SK-N-SH (cell line): ENCODE data around the gene PDZD2. TPM values are rescaled to one million over a fixed set of nuclear protein-coding genes. Genes with fewer than 3 reads are reported as not detected.

Experiments
- CTCF ChIA-PET: fragments of 300-600, 350-600 bp; formaldehyde crosslinking; extraction: SDS; loops from one replicate; lab custom pipeline; 2021; lab: Yijun Ruan, JAX
- POLR2A ChIA-PET: fragments of 350-600 bp; sonication (Branson Sonifier 250); formaldehyde crosslinking; extraction: SDS; loops from one replicate; lab custom pipeline; 2020; ENCODE audit warnings: antibody characterized with exemption, inconsistent platforms; lab: Yijun Ruan, JAX
- DNase-seq: peaks from one replicate; pipeline ENCODE4 v3.0.0; 2012
- H2AFZ ChIP-seq: fragments of 200-600 bp; sonication (generic); 2 replicates; pipeline ENCODE4 v1.8.1; 2016; ENCODE audit warnings: antibody characterized with exemption, mild to moderate bottlenecking, low read depth
- H3F3A ChIP-seq: fragments of 200-600 bp; sonication (generic); replicated peaks from 2 replicates; pipeline ENCODE3; 2016; ENCODE audit warnings: antibody characterized with exemption, mild to moderate bottlenecking; ENCODE audit not compliant: insufficient read depth
- H3K27ac ChIP-seq, 2 experiments: fragments of 200-500 bp in 1 of 2; fragments of 200-600 bp in 1 of 2; sonication (Bioruptor generic) in 1 of 2; sonication (generic), shearing (Covaris generic) in 1 of 2; 2 replicates each; pipeline versions ENCODE4 v1.5.1 to v1.6.1; 2014 to 2016; ENCODE audit warnings: low read depth in 2 of 2, inconsistent platforms in 1 of 2, low read length in 1 of 2, mild to moderate bottlenecking in 1 of 2, mixed read lengths in 1 of 2
- H3K27me3 ChIP-seq: fragments of 200-600 bp; sonication (generic), shearing (Covaris generic); 2 replicates; pipeline ENCODE4 v1.6.1; 2016; ENCODE audit warnings: mixed run types; ENCODE audit not compliant: insufficient read depth
- H3K36me3 ChIP-seq, 2 experiments: fragments of 200-500 bp in 1 of 2; fragments of 200-600 bp in 1 of 2; sonication (Bioruptor generic) in 1 of 2; sonication (generic) in 1 of 2; replicated peaks in 1 of 2; 2 replicates each; pipeline versions ENCODE3 to v1.5.1; 2014 to 2016; ENCODE audit warnings: low read length in 1 of 2, mild to moderate bottlenecking in 1 of 2; ENCODE audit not compliant: insufficient read depth in 2 of 2, control insufficient read depth in 1 of 2
- H3K4me1 ChIP-seq, 2 experiments: fragments of 200-500 bp in 1 of 2; fragments of 200-600 bp in 1 of 2; sonication (Bioruptor generic) in 1 of 2; sonication (generic), shearing (Covaris generic) in 1 of 2; 2 replicates each; pipeline versions ENCODE4 v1.5.1 to v1.6.1; 2014 to 2016; ENCODE audit warnings: low read depth in 1 of 2, low read length in 1 of 2, mixed run types in 1 of 2; ENCODE audit not compliant: insufficient read depth in 2 of 2, control insufficient read depth in 1 of 2
- H3K4me2 ChIP-seq: fragments of 200-600 bp; sonication (generic), shearing (Covaris generic); 2 replicates; pipeline ENCODE4 v1.6.1; 2017; ENCODE audit warnings: mixed run types
- H3K4me3 ChIP-seq, 2 experiments: fragments of 200-500 bp in 1 of 2; fragments of 200-600 bp in 1 of 2; sonication (Bioruptor generic) in 1 of 2; sonication (generic), shearing (Covaris generic) in 1 of 2; 2 replicates each; pipeline versions ENCODE4 v1.5.1 to v1.8.1; 2014 to 2016; ENCODE audit warnings: low read depth in 2 of 2, inconsistent platforms in 1 of 2, low read length in 1 of 2, mild to moderate bottlenecking in 1 of 2, mixed read lengths in 1 of 2, moderate library complexity in 1 of 2
- H3K79me2 ChIP-seq: fragments of 200-600 bp; sonication (generic); 2 replicates; pipeline ENCODE4 v1.8.1; 2017; ENCODE audit warnings: mild to moderate bottlenecking; ENCODE audit not compliant: insufficient read depth
- H3K9ac ChIP-seq: fragments of 200-600 bp; sonication (generic); 2 replicates; pipeline ENCODE4 v1.6.1; 2017; ENCODE audit warnings: mixed run types
- H3K9me2 ChIP-seq: fragments of 200-600 bp; sonication (generic); 2 replicates; pipeline ENCODE4 v1.6.1; 2017; ENCODE audit warnings: mixed run types
- H3K9me3 ChIP-seq: fragments of 200-600 bp; sonication (generic); 2 replicates; pipeline ENCODE4 v1.6.1; 2017; ENCODE audit warnings: mixed run types, mild to moderate bottlenecking, moderate library complexity
- H4K20me1 ChIP-seq: fragments of 200-600 bp; sonication (generic); 2 replicates; pipeline ENCODE4 v1.6.1; 2017; ENCODE audit warnings: mild to moderate bottlenecking, mixed run types; ENCODE audit not compliant: insufficient read depth
- ELF1 ChIP-seq: IDR thresholded peaks from 2 replicates; pipeline ENCODE4 v1.4.0; 2012
- EP300 ChIP-seq, 2 experiments: IDR thresholded peaks; 2 replicates each; pipeline versions ENCODE4 v1.4.0 to v1.6.1; 2012; ENCODE audit warnings: borderline replicate concordance in 1 of 2, low read depth in 1 of 2, low read length in 1 of 2
- EZH2phosphoT487 ChIP-seq: fragments of 200-600 bp; sonication (generic); IDR thresholded peaks from 2 replicates; pipeline ENCODE4 v1.6.1; 2017; ENCODE audit warnings: low read depth, mixed run types, mild to moderate bottlenecking, antibody characterized with exemption, moderate library complexity, borderline replicate concordance
- FOSL2 ChIP-seq: IDR thresholded peaks from 2 replicates; pipeline ENCODE4 v1.4.0; 2012; ENCODE audit warnings: low read depth, mild to moderate bottlenecking, moderate library complexity, borderline replicate concordance
- FOXJ3 ChIP-seq: sonication (generic); formaldehyde crosslinking; IDR thresholded peaks from 2 replicates; pipeline ENCODE4 v1.5.1; 2020; ENCODE audit warnings: mild to moderate bottlenecking, missing genetic modification reagents
- FOXM1 ChIP-seq: IDR thresholded peaks from 2 replicates; pipeline ENCODE4 v1.4.0; 2012; ENCODE audit warnings: low read depth, mild to moderate bottlenecking
- GABPA ChIP-seq: IDR thresholded peaks from 2 replicates; pipeline ENCODE4 v1.4.0; 2012; ENCODE audit warnings: low read depth, mild to moderate bottlenecking
- JUND ChIP-seq: IDR thresholded peaks from 2 replicates; pipeline ENCODE4 v1.4.0; 2012
- MEF2A ChIP-seq: IDR thresholded peaks from 2 replicates; pipeline ENCODE4 v1.4.0; 2012; ENCODE audit warnings: low read depth, borderline replicate concordance
- RCOR1 ChIP-seq: fragments of 150-350 bp; IDR thresholded peaks from 2 replicates; pipeline ENCODE4 v1.6.1; 2017; ENCODE audit warnings: antibody characterized with exemption, low read length
- RFX5 ChIP-seq: IDR thresholded peaks from 2 replicates; pipeline ENCODE4 v1.6.1; 2012; ENCODE audit warnings: mild to moderate bottlenecking, improper control_type of control experiment, low read length
- RXRA ChIP-seq: IDR thresholded peaks from 2 replicates; pipeline ENCODE4 v1.4.0; 2012; ENCODE audit warnings: low read depth, mild to moderate bottlenecking, borderline replicate concordance
- SIN3A ChIP-seq: IDR thresholded peaks from 2 replicates; pipeline ENCODE4 v1.6.1; 2012; ENCODE audit warnings: low read depth, mild to moderate bottlenecking, low read length, moderate library complexity, borderline replicate concordance
- SMC3 ChIP-seq: IDR thresholded peaks from 2 replicates; pipeline ENCODE4 v1.6.1; 2012; ENCODE audit warnings: low read depth, low read length, improper control_type of control experiment
- TAF1 ChIP-seq: IDR thresholded peaks from 2 replicates; pipeline ENCODE4 v1.6.1; 2012; ENCODE audit warnings: low read depth, mild to moderate bottlenecking, low read length, moderate library complexity, borderline replicate concordance
- WGBS: methylation state at CpG from one replicate; pipeline ENCODE4 v1.1.6; 2017; ENCODE audit warnings: low lambda C conversion rate; 5-methylcytosine and 5-hydroxymethylcytosine counted together
- polyA plus RNA-seq, 3 experiments: library from polyadenylated mRNA; depleted of rRNA; stranded (reverse); fragments of >200 nt; gene quantifications; 2 replicates each; pipeline ENCODE4 v1.2.3, GENCODE V29; 2012
- TF ChIP-seq, protein P1 (sequence below): fragments of 200-600 bp; sonication (generic); IDR thresholded peaks from 2 replicates; pipeline ENCODE4 v1.6.1; 2017; ENCODE audit warnings: antibody characterized with exemption, mild to moderate bottlenecking, moderate library complexity
- TF ChIP-seq, protein P2 (sequence below): IDR thresholded peaks from 2 replicates; pipeline ENCODE4 v1.4.0; 2012; ENCODE audit warnings: low read depth, borderline replicate concordance
- TF ChIP-seq, protein P3 (sequence below): fragments of 150-350 bp; IDR thresholded peaks from 2 replicates; pipeline ENCODE4 v1.6.1; 2017; ENCODE audit warnings: antibody characterized with exemption, low read length, low read depth, borderline replicate concordance
- TF ChIP-seq, protein P4 (sequence below): fragments of 150-350 bp; IDR thresholded peaks from 2 replicates; pipeline ENCODE4 v1.6.1; 2016; ENCODE audit warnings: mild to moderate bottlenecking, low read depth, low read length
- TF ChIP-seq, protein P5 (sequence below): IDR thresholded peaks from 2 replicates; pipeline ENCODE4 v1.4.0; 2012; ENCODE audit warnings: low read depth

Gene PDZD2
- polyA plus RNA-seq, 1 of the 3 experiments (the other 2 are of a cell fraction) = 0.13 TPM

DNA sequence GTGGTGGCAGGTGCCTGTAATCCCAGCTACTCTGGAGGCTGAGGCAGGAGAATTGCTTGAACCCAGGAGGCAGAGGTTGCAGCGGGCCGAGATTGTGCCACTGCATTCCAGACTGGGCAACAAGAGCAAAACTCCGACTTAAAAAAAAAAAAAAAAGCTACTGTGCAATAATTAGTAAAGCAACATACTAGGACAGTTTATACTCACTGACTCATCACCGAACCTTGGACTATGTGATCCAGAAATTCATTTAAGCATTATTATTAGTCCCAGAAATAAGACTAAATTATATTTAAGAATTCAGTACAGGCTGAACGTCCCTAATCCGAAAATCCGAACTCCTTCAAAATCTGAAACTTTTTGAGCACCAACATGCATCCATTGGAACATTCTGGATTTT lies 497.4 kb downstream of the PDZD2 start:
- peaks cover 48% of the 10 kb centered on the region for H4K20me1 ChIP-seq
- no peak for DNase-seq
- peaks cover 92% of the 10 kb centered on the region for H3K79me2 ChIP-seq
- no peak overlapping the region for H3K4me3 ChIP-seq
- H3K4me1 ChIP-seq = peaks cover 0 to 10% of the 10 kb centered on the region in 2 experiments; a peak in 1 of 4 replicates
- no peaks in the 10 kb centered on the region for H3K9me2 ChIP-seq
- H3K27ac ChIP-seq = no peak overlapping the region
- H3F3A ChIP-seq = peaks cover 9% of the 10 kb centered on the region
- H3K9ac ChIP-seq = no peak overlapping the region
- H3K4me2 ChIP-seq = no peak overlapping the region
- POLR2A ChIA-PET = interaction anchor here (0.8 kb wide), 1 partner anchor 28 kb away, joined by 3 read pairs; no protein-coding TSS in a partner anchor
- H2AFZ ChIP-seq = no peak overlapping the region
- no peak for TF ChIP-seq JUND
- no peak for TF ChIP-seq ELF1
- TF ChIP-seq FOSL2 = no peak
- TF ChIP-seq, protein P1, sequence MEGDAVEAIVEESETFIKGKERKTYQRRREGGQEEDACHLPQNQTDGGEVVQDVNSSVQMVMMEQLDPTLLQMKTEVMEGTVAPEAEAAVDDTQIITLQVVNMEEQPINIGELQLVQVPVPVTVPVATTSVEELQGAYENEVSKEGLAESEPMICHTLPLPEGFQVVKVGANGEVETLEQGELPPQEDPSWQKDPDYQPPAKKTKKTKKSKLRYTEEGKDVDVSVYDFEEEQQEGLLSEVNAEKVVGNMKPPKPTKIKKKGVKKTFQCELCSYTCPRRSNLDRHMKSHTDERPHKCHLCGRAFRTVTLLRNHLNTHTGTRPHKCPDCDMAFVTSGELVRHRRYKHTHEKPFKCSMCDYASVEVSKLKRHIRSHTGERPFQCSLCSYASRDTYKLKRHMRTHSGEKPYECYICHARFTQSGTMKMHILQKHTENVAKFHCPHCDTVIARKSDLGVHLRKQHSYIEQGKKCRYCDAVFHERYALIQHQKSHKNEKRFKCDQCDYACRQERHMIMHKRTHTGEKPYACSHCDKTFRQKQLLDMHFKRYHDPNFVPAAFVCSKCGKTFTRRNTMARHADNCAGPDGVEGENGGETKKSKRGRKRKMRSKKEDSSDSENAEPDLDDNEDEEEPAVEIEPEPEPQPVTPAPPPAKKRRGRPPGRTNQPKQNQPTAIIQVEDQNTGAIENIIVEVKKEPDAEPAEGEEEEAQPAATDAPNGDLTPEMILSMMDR = no peak
- TF ChIP-seq, protein P2, sequence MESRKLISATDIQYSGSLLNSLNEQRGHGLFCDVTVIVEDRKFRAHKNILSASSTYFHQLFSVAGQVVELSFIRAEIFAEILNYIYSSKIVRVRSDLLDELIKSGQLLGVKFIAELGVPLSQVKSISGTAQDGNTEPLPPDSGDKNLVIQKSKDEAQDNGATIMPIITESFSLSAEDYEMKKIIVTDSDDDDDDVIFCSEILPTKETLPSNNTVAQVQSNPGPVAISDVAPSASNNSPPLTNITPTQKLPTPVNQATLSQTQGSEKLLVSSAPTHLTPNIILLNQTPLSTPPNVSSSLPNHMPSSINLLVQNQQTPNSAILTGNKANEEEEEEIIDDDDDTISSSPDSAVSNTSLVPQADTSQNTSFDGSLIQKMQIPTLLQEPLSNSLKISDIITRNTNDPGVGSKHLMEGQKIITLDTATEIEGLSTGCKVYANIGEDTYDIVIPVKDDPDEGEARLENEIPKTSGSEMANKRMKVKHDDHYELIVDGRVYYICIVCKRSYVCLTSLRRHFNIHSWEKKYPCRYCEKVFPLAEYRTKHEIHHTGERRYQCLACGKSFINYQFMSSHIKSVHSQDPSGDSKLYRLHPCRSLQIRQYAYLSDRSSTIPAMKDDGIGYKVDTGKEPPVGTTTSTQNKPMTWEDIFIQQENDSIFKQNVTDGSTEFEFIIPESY = no peak
- TF ChIP-seq GABPA = no peak
- TF ChIP-seq MEF2A = no peak
- TF ChIP-seq FOXM1 = no peak
- TF ChIP-seq, protein P3, sequence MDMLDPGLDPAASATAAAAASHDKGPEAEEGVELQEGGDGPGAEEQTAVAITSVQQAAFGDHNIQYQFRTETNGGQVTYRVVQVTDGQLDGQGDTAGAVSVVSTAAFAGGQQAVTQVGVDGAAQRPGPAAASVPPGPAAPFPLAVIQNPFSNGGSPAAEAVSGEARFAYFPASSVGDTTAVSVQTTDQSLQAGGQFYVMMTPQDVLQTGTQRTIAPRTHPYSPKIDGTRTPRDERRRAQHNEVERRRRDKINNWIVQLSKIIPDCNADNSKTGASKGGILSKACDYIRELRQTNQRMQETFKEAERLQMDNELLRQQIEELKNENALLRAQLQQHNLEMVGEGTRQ = no peak
- TF ChIP-seq EP300 (IDR thresholded peaks at IDR 0.05; ENCODE audit: borderline replicate concordance in 1 of 2, low read depth in 1 of 2, low read length in 1 of 2) = no peak
- H3K9me3 ChIP-seq = no peaks in the 10 kb centered on the region
- CTCF ChIA-PET = no interaction called here
- WGBS = 81% methylated on average over 7 of the region's 7 CpGs
- peaks cover 27 to 61% of the 10 kb centered on the region in 2 experiments for H3K36me3 ChIP-seq
- H3K27me3 ChIP-seq = no peaks in the 10 kb centered on the region

DNA sequence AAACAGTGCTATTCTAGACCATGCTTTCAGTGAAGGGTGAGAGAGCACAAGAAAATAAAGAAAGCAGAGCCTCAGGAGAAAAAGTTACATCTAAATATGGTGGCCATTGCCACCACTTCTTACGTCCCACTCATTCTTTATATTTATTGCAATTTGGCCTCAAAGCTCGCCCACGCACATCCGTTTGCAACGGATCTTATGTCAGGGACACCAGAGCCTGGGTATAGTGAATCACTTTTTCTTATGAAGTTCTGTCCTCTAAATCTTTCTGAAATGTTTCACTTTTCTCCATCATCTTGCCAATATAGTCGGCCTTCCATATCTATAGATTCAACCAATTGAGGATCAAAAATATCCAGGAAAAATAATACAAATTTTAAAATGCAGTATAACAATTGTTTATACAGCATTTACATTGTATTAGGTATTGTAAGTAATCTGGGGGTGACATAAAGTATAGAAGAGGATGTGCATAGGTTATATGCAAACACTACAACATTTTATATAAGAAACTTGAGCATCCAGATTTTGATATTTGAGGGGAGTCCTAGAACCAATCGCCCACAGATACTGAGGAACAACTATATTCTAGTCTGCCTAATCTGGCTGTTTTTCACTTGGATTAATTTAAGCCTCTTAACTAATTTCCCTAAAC lies 500.0 kb downstream of the PDZD2 start:
- no peak for DNase-seq
- H3K4me1 ChIP-seq = peaks cover 0 to 12% of the 10 kb centered on the region in 2 experiments; a peak in 1 of 4 replicates
- 99% methylated on average over 7 of the region's 7 CpGs for WGBS
- CTCF ChIA-PET = interaction anchor here (0.6 to 1.7 kb wide), 4 partner anchors 32 to 258 kb away, joined by 3 to 4 read pairs (median 3); no protein-coding TSS in a partner anchor
- H3K27me3 ChIP-seq = no peaks in the 10 kb centered on the region
- H3F3A ChIP-seq = no peaks in the 10 kb centered on the region
- H3K36me3 ChIP-seq = peaks cover 16 to 53% of the 10 kb centered on the region in 2 experiments
- no peak overlapping the region for H3K4me3 ChIP-seq
- H2AFZ ChIP-seq = no peak overlapping the region
- peaks cover 79% of the 10 kb centered on the region for H3K79me2 ChIP-seq
- no peak overlapping the region for H3K27ac ChIP-seq
- POLR2A ChIA-PET = no interaction called here
- no peaks in the 10 kb centered on the region for H3K9me2 ChIP-seq
- H4K20me1 ChIP-seq = peaks cover 39% of the 10 kb centered on the region
- no peak overlapping the region for H3K4me2 ChIP-seq
- no peak overlapping the region for H3K9ac ChIP-seq
- no peaks in the 10 kb centered on the region for H3K9me3 ChIP-seq
- TF ChIP-seq SIN3A (no peak), RXRA (no peak), JUND (no peak), TAF1 (no peak), EZH2phosphoT487 (no peak), RFX5 (no peak), FOXJ3 (no peak), ELF1 (no peak), RCOR1 (no peak), SMC3 (no peak), GABPA (no peak), EP300 (IDR thresholded peaks at IDR 0.05; ENCODE audit: borderline replicate concordance in 1 of 2, low read depth in 1 of 2, low read length in 1 of 2) (no peak)
- TF ChIP-seq, protein P4, sequence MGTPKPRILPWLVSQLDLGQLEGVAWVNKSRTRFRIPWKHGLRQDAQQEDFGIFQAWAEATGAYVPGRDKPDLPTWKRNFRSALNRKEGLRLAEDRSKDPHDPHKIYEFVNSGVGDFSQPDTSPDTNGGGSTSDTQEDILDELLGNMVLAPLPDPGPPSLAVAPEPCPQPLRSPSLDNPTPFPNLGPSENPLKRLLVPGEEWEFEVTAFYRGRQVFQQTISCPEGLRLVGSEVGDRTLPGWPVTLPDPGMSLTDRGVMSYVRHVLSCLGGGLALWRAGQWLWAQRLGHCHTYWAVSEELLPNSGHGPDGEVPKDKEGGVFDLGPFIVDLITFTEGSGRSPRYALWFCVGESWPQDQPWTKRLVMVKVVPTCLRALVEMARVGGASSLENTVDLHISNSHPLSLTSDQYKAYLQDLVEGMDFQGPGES = no peak
- TF ChIP-seq, protein P5, sequence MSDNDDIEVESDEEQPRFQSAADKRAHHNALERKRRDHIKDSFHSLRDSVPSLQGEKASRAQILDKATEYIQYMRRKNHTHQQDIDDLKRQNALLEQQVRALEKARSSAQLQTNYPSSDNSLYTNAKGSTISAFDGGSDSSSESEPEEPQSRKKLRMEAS = no peak
- TF ChIP-seq, protein P3 = no peak
